ENCODE results near the gene C1QTNF5.

The C1QTNF5 gene

GRCh38 chr11:119345685-119346084 lies 5.0 kb upstream of the C1QTNF5 start:
- Histone ChIP-seq H3K23ac (ENCODE audit: low read depth, low read length, poor library complexity) (no peak overlapping the region), H3K9me3 (replicated peaks in 1 of 2; ENCODE audit: control insufficient read depth in 2 of 2, insufficient read depth in 1 of 2, low read depth in 1 of 2, low read length in 2 of 2) (peaks cover 0 to 1% of the 10 kb centered on the region in 2 donors), H3K4me3 (ENCODE audit: low read length in 2 of 2) (no peak overlapping the region), H2BK120ac (ENCODE audit: low read depth, low read length) (peak overlapping the region; percentile 58), H2BK5ac (ENCODE audit: low read length) (no peak overlapping the region), H3K36me3 (replicated peaks in 1 of 2; ENCODE audit: control insufficient read depth in 2 of 2, insufficient read depth in 2 of 2, low read length in 2 of 2) (no peaks in the 10 kb centered on the region), H3K4me2 (ENCODE audit: insufficient read depth, low read length, poor library complexity, severe bottlenecking) (no peak overlapping the region), H3K9ac (ENCODE audit: low read depth, low read length, poor library complexity) (peak overlapping the region; percentile 54), H3K79me1 (ENCODE audit: low read depth, low read length) (no peaks in the 10 kb centered on the region), H4K91ac (ENCODE audit: low read depth, low read length, poor library complexity) (no peak overlapping the region), H2BK15ac (ENCODE audit: low read length) (peak overlapping the region; percentile 93), H3K4ac (ENCODE audit: low read length) (no peak overlapping the region), H2BK12ac (ENCODE audit: low read length) (peak overlapping the region; percentile 98), H3K27me3 (ENCODE audit: control insufficient read depth in 3 of 3, insufficient read depth in 3 of 3, low read depth in 1 of 3, low read length in 3 of 3) (peaks cover under 1 to 73% (median 23%) of the 10 kb centered on the region in 3 experiments), H3K4me1 (ENCODE audit: control insufficient read depth in 2 of 2, insufficient read depth in 1 of 2, low read depth in 1 of 2, low read length in 2 of 2) (peaks cover 7 to 13% of the 10 kb centered on the region in 2 donors), H2AK5ac (ENCODE audit: low read depth, low read length) (peak overlapping the region; percentile 3), H2AFZ (ENCODE audit: low read length) (no peak overlapping the region), H3K14ac (ENCODE audit: low read length) (no peak overlapping the region), H3K18ac (ENCODE audit: low read length) (peak overlapping the region; percentile 55), H4K8ac (ENCODE audit: low read depth, low read length) (no peak overlapping the region), H3K27ac (replicated peaks; ENCODE audit: low read length) (no peak overlapping the region)
- no peak for DNase-seq (ENCODE audit: low spot score)
- WGBS, 2 donors (ENCODE audit: extremely low coverage in 2 of 2, insufficient read length in 2 of 2, insufficient replicate concordance in 1 of 2): no CpG with 5 or more reads among the region's 12 CpGs

DNA sequence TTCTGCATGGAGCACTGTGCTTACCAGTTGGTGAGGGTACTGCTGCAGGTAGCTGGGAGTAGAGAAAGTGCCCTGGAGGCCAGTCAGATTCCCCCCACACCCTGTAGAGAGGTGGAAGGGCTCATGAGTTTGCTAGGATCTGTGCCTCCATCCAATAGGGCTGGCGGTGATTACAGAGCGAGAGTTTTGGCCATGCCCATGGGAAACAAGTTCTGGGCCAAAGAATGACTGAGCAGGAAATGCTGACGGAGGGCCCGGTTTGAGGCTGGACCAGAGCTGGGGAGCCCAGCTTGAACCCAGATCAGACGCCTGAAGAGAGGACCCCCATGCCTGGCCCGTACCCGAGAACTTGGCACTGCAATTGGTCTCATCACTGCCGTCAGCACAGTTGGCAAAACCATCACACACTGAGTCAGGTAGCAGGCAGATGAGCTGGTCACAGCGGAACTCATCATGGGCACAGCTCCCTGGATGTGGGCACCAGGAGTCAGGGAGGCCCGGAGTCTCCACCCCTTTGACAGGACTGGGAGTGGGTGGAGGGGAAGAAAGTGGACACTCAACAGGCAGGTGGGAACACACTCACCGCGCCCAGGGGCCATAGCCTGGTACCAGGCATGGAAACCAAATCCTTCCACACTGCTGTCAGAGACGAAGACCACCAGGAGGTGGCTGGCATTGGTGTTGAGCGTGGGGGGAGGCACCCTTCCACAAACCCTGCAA lies 3.8 kb upstream of the C1QTNF5 start:
- no peak for DNase-seq (ENCODE audit: low spot score)
- Histone ChIP-seq H2BK120ac (ENCODE audit: low read depth, low read length) (no peak overlapping the region), H3K9ac (ENCODE audit: low read depth, low read length, poor library complexity) (no peak overlapping the region), H3K14ac (ENCODE audit: low read length) (no peak overlapping the region), H3K4me1 (ENCODE audit: control insufficient read depth in 2 of 2, insufficient read depth in 1 of 2, low read depth in 1 of 2, low read length in 2 of 2) (peaks cover 9 to 14% of the 10 kb centered on the region in 2 donors), H2BK5ac (ENCODE audit: low read length) (no peak overlapping the region), H2BK15ac (ENCODE audit: low read length) (peak overlapping the region; percentile 65), H2BK12ac (ENCODE audit: low read length) (no peak overlapping the region), H3K18ac (ENCODE audit: low read length) (peak overlapping the region; percentile 33), H3K27ac (replicated peaks; ENCODE audit: low read length) (no peak overlapping the region), H3K4ac (ENCODE audit: low read length) (no peak overlapping the region), H3K27me3 (ENCODE audit: control insufficient read depth in 3 of 3, insufficient read depth in 3 of 3, low read depth in 1 of 3, low read length in 3 of 3) (peaks cover 3 to 76% (median 31%) of the 10 kb centered on the region in 3 experiments), H3K4me3 (ENCODE audit: low read length in 2 of 2) (no peak overlapping the region), H2AK5ac (ENCODE audit: low read depth, low read length) (peak overlapping the region; percentile 36), H3K9me3 (replicated peaks in 1 of 2; ENCODE audit: control insufficient read depth in 2 of 2, insufficient read depth in 1 of 2, low read depth in 1 of 2, low read length in 2 of 2) (no peaks in the 10 kb centered on the region), H2AFZ (ENCODE audit: low read length) (no peak overlapping the region), H4K91ac (ENCODE audit: low read depth, low read length, poor library complexity) (peak overlapping the region; percentile 75), H3K23ac (ENCODE audit: low read depth, low read length, poor library complexity) (peak overlapping the region; percentile 6), H4K8ac (ENCODE audit: low read depth, low read length) (no peak overlapping the region), H3K4me2 (ENCODE audit: insufficient read depth, low read length, poor library complexity, severe bottlenecking) (no peak overlapping the region), H3K79me1 (ENCODE audit: low read depth, low read length) (peaks cover 1% of the 10 kb centered on the region), H3K36me3 (replicated peaks in 1 of 2; ENCODE audit: control insufficient read depth in 2 of 2, insufficient read depth in 2 of 2, low read length in 2 of 2) (no peaks in the 10 kb centered on the region)
- WGBS, 2 donors (ENCODE audit: extremely low coverage in 2 of 2, insufficient read length in 2 of 2, insufficient replicate concordance in 1 of 2): no CpG with 5 or more reads among the region's 14 CpGs

GRCh38 chr11:119343726-119344125 lies 3.0 kb upstream of the C1QTNF5 start:
- H3K9me3 ChIP-seq (replicated peaks in 1 of 2; ENCODE audit: control insufficient read depth in 2 of 2, insufficient read depth in 1 of 2, low read depth in 1 of 2, low read length in 2 of 2): no peaks in the 10 kb centered on the region
- no CpG with 5 or more reads among the region's 7 CpGs for WGBS, 2 donors (ENCODE audit: extremely low coverage in 2 of 2, insufficient read length in 2 of 2, insufficient replicate concordance in 1 of 2)

DNA sequence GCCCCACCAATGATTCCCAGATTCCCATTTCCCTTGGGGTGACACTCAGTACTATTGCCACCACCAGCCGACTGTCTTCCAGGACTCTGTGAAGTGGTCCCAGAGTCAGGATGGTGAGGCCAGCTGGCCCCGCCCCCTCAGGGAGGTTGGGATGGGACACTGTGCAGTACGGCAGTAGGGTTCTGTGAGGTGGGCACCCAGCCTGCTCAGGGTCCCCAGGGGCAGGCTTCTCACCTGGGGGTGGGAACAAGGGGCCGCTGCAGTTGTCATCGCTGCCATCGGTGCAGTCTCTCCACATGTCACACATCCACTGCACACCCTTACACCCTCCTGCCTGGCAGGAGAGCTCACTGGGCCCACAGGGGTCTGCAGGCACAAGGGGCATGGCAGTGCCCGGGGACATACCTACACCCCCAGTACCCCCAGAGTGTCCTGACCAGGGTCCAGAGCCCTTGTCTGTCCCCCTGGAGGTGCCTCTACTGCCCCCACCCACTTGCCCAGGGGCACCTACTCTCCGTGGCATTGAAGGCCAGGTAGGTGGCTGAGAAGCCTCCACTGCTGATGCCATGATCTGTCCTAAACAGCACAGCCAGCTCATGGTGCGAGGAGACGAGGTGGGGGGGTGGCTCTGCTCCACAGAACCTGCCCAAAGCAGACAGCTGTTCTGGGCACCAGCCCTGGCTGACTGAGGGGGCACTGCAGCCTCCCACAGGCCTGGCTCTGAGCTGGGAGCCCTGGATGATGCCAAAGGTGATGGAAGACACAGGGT lies 1.9 kb upstream of the C1QTNF5 start:
- Histone ChIP-seq H3K18ac (ENCODE audit: low read length) (peak overlapping the region; percentile 81), H2BK12ac (ENCODE audit: low read length) (peak overlapping the region; percentile 43), H3K4ac (ENCODE audit: low read length) (no peak overlapping the region), H4K91ac (ENCODE audit: low read depth, low read length, poor library complexity) (no peak overlapping the region), H3K9ac (ENCODE audit: low read depth, low read length, poor library complexity) (no peak overlapping the region), H3K4me2 (ENCODE audit: insufficient read depth, low read length, poor library complexity, severe bottlenecking) (no peak overlapping the region), H2BK15ac (ENCODE audit: low read length) (peak overlapping the region; percentile 38), H2BK120ac (ENCODE audit: low read depth, low read length) (no peak overlapping the region), H3K9me3 (replicated peaks in 1 of 2; ENCODE audit: control insufficient read depth in 2 of 2, insufficient read depth in 1 of 2, low read depth in 1 of 2, low read length in 2 of 2) (no peaks in the 10 kb centered on the region), H3K4me3 (ENCODE audit: low read length in 2 of 2) (no peak overlapping the region), H4K8ac (ENCODE audit: low read depth, low read length) (no peak overlapping the region), H2AK5ac (ENCODE audit: low read depth, low read length) (peak overlapping the region; percentile 91), H3K27me3 (ENCODE audit: control insufficient read depth in 3 of 3, insufficient read depth in 3 of 3, low read depth in 1 of 3, low read length in 3 of 3) (peaks cover 6 to 70% (median 35%) of the 10 kb centered on the region in 3 experiments), H3K4me1 (ENCODE audit: control insufficient read depth in 2 of 2, insufficient read depth in 1 of 2, low read depth in 1 of 2, low read length in 2 of 2) (peaks cover 16 to 27% of the 10 kb centered on the region in 2 donors), H2BK5ac (ENCODE audit: low read length) (peak overlapping the region; percentile 45), H3K23ac (ENCODE audit: low read depth, low read length, poor library complexity) (peak overlapping the region; percentile 74), H3K27ac (replicated peaks; ENCODE audit: low read length) (no peak overlapping the region), H3K79me1 (ENCODE audit: low read depth, low read length) (peaks cover 2% of the 10 kb centered on the region), H2AFZ (ENCODE audit: low read length) (no peak overlapping the region), H3K14ac (ENCODE audit: low read length) (no peak overlapping the region), H3K36me3 (replicated peaks in 1 of 2; ENCODE audit: control insufficient read depth in 2 of 2, insufficient read depth in 2 of 2, low read length in 2 of 2) (peaks cover 0 to under 1% of the 10 kb centered on the region in 2 donors)
- WGBS, 2 donors (ENCODE audit: extremely low coverage in 2 of 2, insufficient read length in 2 of 2, insufficient replicate concordance in 1 of 2): no CpG with 5 or more reads among the region's 10 CpGs
- DNase-seq (ENCODE audit: low spot score): no peak

More at GRCh38 chr11:119343726-119344125, 3.0 kb upstream of the C1QTNF5 start:
- peaks cover 9 to 21% of the 10 kb centered on the region in 2 donors for H3K4me1 ChIP-seq (ENCODE audit: control insufficient read depth in 2 of 2, insufficient read depth in 1 of 2, low read depth in 1 of 2, low read length in 2 of 2)
- no peak overlapping the region for H2BK5ac ChIP-seq (ENCODE audit: low read length)
- H3K9ac ChIP-seq (ENCODE audit: low read depth, low read length, poor library complexity): no peak overlapping the region
- H2BK15ac ChIP-seq (ENCODE audit: low read length): no peak overlapping the region
- H3K27me3 ChIP-seq (ENCODE audit: control insufficient read depth in 3 of 3, insufficient read depth in 3 of 3, low read depth in 1 of 3, low read length in 3 of 3): peaks cover 6 to 76% (median 35%) of the 10 kb centered on the region in 3 experiments
- no peak overlapping the region for H3K23ac ChIP-seq (ENCODE audit: low read depth, low read length, poor library complexity)
- H3K18ac ChIP-seq (ENCODE audit: low read length): peak overlapping the region; percentile 32
- H3K4me2 ChIP-seq (ENCODE audit: insufficient read depth, low read length, poor library complexity, severe bottlenecking): no peak overlapping the region
- no peak overlapping the region for H2BK120ac ChIP-seq (ENCODE audit: low read depth, low read length)
- H2AFZ ChIP-seq (ENCODE audit: low read length): no peak overlapping the region
- H2AK5ac ChIP-seq (ENCODE audit: low read depth, low read length): peak overlapping the region; percentile 42
- no peak overlapping the region for H3K14ac ChIP-seq (ENCODE audit: low read length)
- H3K4me3 ChIP-seq (ENCODE audit: low read length in 2 of 2): no peak overlapping the region
- no peak overlapping the region for H4K91ac ChIP-seq (ENCODE audit: low read depth, low read length, poor library complexity)
- H3K79me1 ChIP-seq (ENCODE audit: low read depth, low read length): peaks cover 2% of the 10 kb centered on the region
- no peak overlapping the region for H3K27ac ChIP-seq (replicated peaks; ENCODE audit: low read length)
- DNase-seq (ENCODE audit: low spot score): no peak
- no peak overlapping the region for H2BK12ac ChIP-seq (ENCODE audit: low read length)
- H3K36me3 ChIP-seq (replicated peaks in 1 of 2; ENCODE audit: control insufficient read depth in 2 of 2, insufficient read depth in 2 of 2, low read length in 2 of 2): no peaks in the 10 kb centered on the region
- H4K8ac ChIP-seq (ENCODE audit: low read depth, low read length): no peak overlapping the region
- no peak overlapping the region for H3K4ac ChIP-seq (ENCODE audit: low read length)
